ENCODE results near the gene CEACAM18.

Gene CEACAM18

DNA sequence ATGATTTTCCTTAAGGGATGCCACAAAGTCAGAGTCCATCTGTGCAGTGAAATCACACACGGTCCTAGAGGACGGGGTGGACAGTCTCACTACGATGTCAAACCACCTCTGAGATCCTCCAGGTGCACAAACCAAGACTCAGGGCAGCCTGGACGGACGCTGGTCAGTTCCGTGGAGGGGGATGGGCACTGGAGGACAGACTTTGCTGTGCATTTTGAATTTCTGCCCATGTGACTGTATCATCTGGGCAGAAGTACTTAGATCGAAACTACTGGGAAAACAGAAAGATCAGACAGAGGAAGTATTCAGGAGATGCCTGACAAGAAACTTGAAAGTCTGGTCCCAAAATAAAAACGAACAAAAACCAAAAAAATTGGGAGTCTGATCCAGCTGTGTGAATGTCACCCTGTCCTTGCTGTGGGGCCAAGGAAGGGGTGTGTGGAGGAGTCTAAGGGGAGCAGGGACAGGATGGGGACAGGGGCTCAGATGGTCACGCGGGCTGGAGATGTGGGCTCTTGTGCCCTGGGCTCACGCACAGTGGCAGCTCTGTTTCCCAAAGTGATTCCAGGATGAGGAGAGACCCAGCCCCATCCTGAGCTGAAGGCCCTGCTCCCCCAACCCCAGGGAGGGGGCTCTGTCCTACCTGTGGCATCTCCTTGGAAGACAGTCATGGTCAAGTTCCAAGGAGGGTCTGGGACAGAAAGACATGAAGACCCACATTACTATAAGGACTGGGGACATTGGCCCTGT is 21.6 kb upstream of the CEACAM18 start:
- H3K9me3 ChIP-seq (ENCODE audit: control insufficient read depth, insufficient read depth, low read length), result no peaks in the 10 kb centered on the region
- no peaks in the 10 kb centered on the region for H3K9me2 ChIP-seq (replicated peaks; ENCODE audit: control insufficient read depth, low read length)
- no peak overlapping the region for H3K4me3 ChIP-seq (ENCODE audit: low read length)
- peaks cover 5% of the 10 kb centered on the region; the same call in 1 of the 2 replicates for H3K4me1 ChIP-seq (ENCODE audit: control insufficient read depth, low read length)
- H3K27ac ChIP-seq (ENCODE audit: low read depth, low read length), result no peak overlapping the region
- no peaks in the 10 kb centered on the region for H4K20me1 ChIP-seq (ENCODE audit: control insufficient read depth, insufficient read depth, low read depth, low read length)
- H3K79me2 ChIP-seq (ENCODE audit: control insufficient read depth, low read length), result no peaks in the 10 kb centered on the region
- no peaks in the 10 kb centered on the region for H3K27me3 ChIP-seq (ENCODE audit: control insufficient read depth, low read length)
- H3K36me3 ChIP-seq (ENCODE audit: control insufficient read depth, low read length), result no peaks in the 10 kb centered on the region
- no peaks in the 10 kb centered on the region for H3F3A ChIP-seq (ENCODE audit: control insufficient read depth, insufficient read depth)
- H3K4me2 ChIP-seq (ENCODE audit: low read length), result no peak overlapping the region
- TF ChIP-seq, protein P1, sequence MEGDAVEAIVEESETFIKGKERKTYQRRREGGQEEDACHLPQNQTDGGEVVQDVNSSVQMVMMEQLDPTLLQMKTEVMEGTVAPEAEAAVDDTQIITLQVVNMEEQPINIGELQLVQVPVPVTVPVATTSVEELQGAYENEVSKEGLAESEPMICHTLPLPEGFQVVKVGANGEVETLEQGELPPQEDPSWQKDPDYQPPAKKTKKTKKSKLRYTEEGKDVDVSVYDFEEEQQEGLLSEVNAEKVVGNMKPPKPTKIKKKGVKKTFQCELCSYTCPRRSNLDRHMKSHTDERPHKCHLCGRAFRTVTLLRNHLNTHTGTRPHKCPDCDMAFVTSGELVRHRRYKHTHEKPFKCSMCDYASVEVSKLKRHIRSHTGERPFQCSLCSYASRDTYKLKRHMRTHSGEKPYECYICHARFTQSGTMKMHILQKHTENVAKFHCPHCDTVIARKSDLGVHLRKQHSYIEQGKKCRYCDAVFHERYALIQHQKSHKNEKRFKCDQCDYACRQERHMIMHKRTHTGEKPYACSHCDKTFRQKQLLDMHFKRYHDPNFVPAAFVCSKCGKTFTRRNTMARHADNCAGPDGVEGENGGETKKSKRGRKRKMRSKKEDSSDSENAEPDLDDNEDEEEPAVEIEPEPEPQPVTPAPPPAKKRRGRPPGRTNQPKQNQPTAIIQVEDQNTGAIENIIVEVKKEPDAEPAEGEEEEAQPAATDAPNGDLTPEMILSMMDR (IDR thresholded peaks at IDR 0.05; ENCODE audit: low read depth, low read length, poor library complexity, severe bottlenecking), result no peak
- no peak for TF ChIP-seq EZH2phosphoT487 (IDR thresholded peaks at IDR 0.05; ENCODE audit: borderline replicate concordance, low read length)

DNA sequence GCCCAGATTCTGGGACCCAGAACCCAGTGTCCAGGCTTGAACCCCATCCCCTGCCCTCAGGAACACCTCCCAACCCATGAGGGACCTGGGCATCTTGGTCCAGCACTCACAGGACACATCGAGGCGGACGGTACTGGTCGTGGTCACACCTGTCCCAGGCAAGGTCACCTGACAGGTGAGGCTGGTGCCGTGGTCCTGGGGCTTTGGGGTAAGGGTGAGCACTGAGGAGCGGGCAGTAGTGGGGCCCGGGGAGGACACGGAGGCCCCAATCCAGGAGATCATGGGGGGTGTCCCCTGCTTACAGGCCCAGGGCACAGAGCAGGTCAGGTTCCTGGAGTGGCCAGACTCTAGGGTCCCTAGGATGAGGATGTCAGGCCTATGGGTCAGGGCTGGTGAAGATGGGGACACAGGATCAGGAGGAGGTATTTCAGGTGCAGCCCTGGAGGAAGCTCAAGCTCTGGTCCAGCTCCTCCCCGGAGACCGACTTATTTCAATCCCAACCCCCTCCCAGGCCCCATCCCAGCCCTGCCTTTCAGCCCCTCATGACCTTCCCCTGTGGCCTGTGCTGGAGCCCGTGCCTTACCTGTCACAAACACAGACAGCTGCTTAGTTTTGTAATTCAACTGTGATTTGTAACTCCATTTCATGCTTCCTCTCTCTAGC is 20.9 kb upstream of the CEACAM18 start:
- Histone ChIP-seq H3K9me2 (replicated peaks; ENCODE audit: control insufficient read depth, low read length) (no peaks in the 10 kb centered on the region), H3K4me2 (ENCODE audit: low read length) (no peak overlapping the region), H3K36me3 (ENCODE audit: control insufficient read depth, low read length) (no peaks in the 10 kb centered on the region), H3F3A (ENCODE audit: control insufficient read depth, insufficient read depth) (no peaks in the 10 kb centered on the region), H3K27me3 (ENCODE audit: control insufficient read depth, low read length) (no peaks in the 10 kb centered on the region), H3K27ac (ENCODE audit: low read depth, low read length) (no peak overlapping the region), H3K9me3 (ENCODE audit: control insufficient read depth, insufficient read depth, low read length) (no peaks in the 10 kb centered on the region), H3K79me2 (ENCODE audit: control insufficient read depth, low read length) (no peaks in the 10 kb centered on the region), H3K4me1 (ENCODE audit: control insufficient read depth, low read length) (peaks cover 5% of the 10 kb centered on the region; the same call in 1 of the 2 replicates), H3K4me3 (ENCODE audit: low read length) (no peak overlapping the region), H4K20me1 (ENCODE audit: control insufficient read depth, insufficient read depth, low read depth, low read length) (no peaks in the 10 kb centered on the region)
- no peak for TF ChIP-seq EZH2phosphoT487 (IDR thresholded peaks at IDR 0.05; ENCODE audit: borderline replicate concordance, low read length)
- TF ChIP-seq, protein P1 (IDR thresholded peaks at IDR 0.05; ENCODE audit: low read depth, low read length, poor library complexity, severe bottlenecking), result no peak

DNA sequence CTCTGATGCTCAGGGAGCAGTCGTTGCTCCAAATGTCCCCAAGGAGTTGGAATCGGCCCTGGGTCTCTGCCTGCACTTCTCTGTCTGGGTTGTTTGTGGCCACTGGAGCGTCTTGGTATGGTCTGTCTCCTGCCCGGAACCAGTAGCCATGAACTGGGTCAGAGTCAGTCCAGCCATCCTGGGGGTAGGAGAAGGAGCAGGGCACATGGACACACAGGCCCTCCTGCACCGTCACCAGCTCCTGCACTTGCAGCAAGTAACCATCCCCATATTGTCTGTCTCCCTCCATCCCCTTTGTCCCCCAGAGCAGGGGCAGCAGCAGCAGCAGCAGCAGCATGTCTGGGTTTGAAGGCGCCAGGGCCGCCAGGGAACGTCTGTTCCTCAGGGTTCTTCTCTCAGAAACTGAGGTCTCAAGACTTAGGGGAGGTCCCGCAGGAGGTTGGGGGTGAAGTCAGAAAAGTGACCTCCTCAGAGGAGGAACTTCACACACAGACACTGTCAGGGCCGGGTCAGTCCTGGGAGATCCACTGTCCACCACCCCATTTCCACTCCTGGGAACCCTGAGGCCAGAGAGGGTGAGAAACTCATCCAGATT is 20.2 kb upstream of the CEACAM18 start, which contains the start of gene SIGLEC8:
SIGLEC8 (minus strand) TSS at position 404 of the 595 bp plus-strand sequence; CDS start at position 337, 67 bp downstream.
- H3K27me3 ChIP-seq (ENCODE audit: control insufficient read depth, low read length), result no peaks in the 10 kb centered on the region
- no peaks in the 10 kb centered on the region for H3K9me3 ChIP-seq (ENCODE audit: control insufficient read depth, insufficient read depth, low read length)
- no peaks in the 10 kb centered on the region for H3K79me2 ChIP-seq (ENCODE audit: control insufficient read depth, low read length)

More for the DNA sequence above, 20.2 kb upstream of the CEACAM18 start, which contains the start of gene SIGLEC8:
- no peaks in the 10 kb centered on the region for H4K20me1 ChIP-seq (ENCODE audit: control insufficient read depth, insufficient read depth, low read depth, low read length)
- no peak within 1 kb of the TSS for H3K27ac ChIP-seq (ENCODE audit: low read depth, low read length)
- TF ChIP-seq, protein P1 (IDR thresholded peaks at IDR 0.05; ENCODE audit: low read depth, low read length, poor library complexity, severe bottlenecking), result no peak
- TF ChIP-seq EZH2phosphoT487 (IDR thresholded peaks at IDR 0.05; ENCODE audit: borderline replicate concordance, low read length), result no peak
- peaks cover 5% of the 10 kb centered on the region; the same call in 1 of the 2 replicates for H3K4me1 ChIP-seq (ENCODE audit: control insufficient read depth, low read length)
- H3K36me3 ChIP-seq (ENCODE audit: control insufficient read depth, low read length), result no peaks in the 10 kb centered on the region
- no peak within 1 kb of the TSS for H3K4me3 ChIP-seq (ENCODE audit: low read length)
- H3K9me2 ChIP-seq (replicated peaks; ENCODE audit: control insufficient read depth, low read length), result no peaks in the 10 kb centered on the region
- H3K4me2 ChIP-seq (ENCODE audit: low read length), result no peak within 1 kb of the TSS
- H3F3A ChIP-seq (ENCODE audit: control insufficient read depth, insufficient read depth), result no peaks in the 10 kb centered on the region

All from DOHH2 (cell line).